Stomach (tissue), 9 donors: Measurements from ENCODE around the gene CEP152. TPM values are rescaled to one million over a fixed set of nuclear protein-coding genes. Genes with fewer than 3 reads are reported as not detected.
"Not testable (repeated sequence)": the region's sequence is repeated elsewhere in the genome, so short reads cannot be mapped to it uniquely, and the experiment has no call there.

Source experiments
- DNase-seq, 2 donors: peaks; one replicate each; pipeline versions ENCODE4 v3.0.0 to v3.0.0-alpha.2; 2013 to 2019
- H3K27ac ChIP-seq, 5 donors: fragments of 200-600 bp in 4 of 5; sonication (generic) in 4 of 5; one replicate each; pipeline ENCODE4 v1.5.1; 2013 to 2019; ENCODE audit warnings: mild to moderate bottlenecking in 1 of 5, moderate library complexity in 1 of 5
- H3K27me3 ChIP-seq, 3 donors: fragments of 200-600 bp; sonication (generic); one replicate each; pipeline ENCODE4 v1.5.1; 2017 to 2019; ENCODE audit warnings: mixed run types in 1 of 3
- H3K36me3 ChIP-seq, 4 donors: fragments of 200-600 bp; sonication (generic); 1 replicate in 3 of 4; 2 replicates in 1 of 4; pipeline ENCODE4 v1.5.1; 2016 to 2019
- H3K4me1 ChIP-seq, 4 donors: fragments of 200-600 bp; sonication (generic); one replicate each; pipeline ENCODE4 v1.5.1; 2016 to 2019
- H3K4me3 ChIP-seq, 4 donors: fragments of 200-600 bp; sonication (generic) in 3 of 4; one replicate each; pipeline ENCODE4 v1.5.1; 2016 to 2019; ENCODE audit warnings: mild to moderate bottlenecking in 1 of 4
- H3K9me3 ChIP-seq, 4 donors: fragments of 200-600 bp; sonication (generic); one replicate each; pipeline ENCODE4 v1.5.1; 2016 to 2019
- CTCF ChIP-seq, 7 experiments: fragments of 450-650 bp in 4 of 7; fragments of 200-600 bp in 3 of 7; sonication (generic) in 3 of 7; IDR thresholded peaks; one replicate each; pipeline ENCODE4 v1.5.1; 2016 to 2019; ENCODE audit warnings: antibody characterized with exemption in 7 of 7, control low read depth in 2 of 7, mild to moderate bottlenecking in 1 of 7
- EP300 ChIP-seq: sonication (generic); formaldehyde crosslinking; IDR thresholded peaks from one replicate; pipeline ENCODE4 v1.6.1; 2017; ENCODE audit warnings: antibody characterized with exemption
- POLR2A ChIP-seq, 4 donors: fragments of 450-650 bp; IDR thresholded peaks; one replicate each; pipeline ENCODE4 v1.6.1; 2016; ENCODE audit warnings: antibody characterized with exemption in 4 of 4, control low read depth in 2 of 4, mild to moderate bottlenecking in 1 of 4, moderate library complexity in 1 of 4
- POLR2AphosphoS5 ChIP-seq, 3 donors: sonication (generic); formaldehyde crosslinking; IDR thresholded peaks; one replicate each; pipeline ENCODE4 v1.6.1; 2016; ENCODE audit warnings: antibody characterized with exemption in 3 of 3
- WGBS, 5 donors: extraction: QIAGEN DNeasy Blood & Tissue Kit in 3 of 5; methylation state at CpG; one replicate each; pipeline versions ENCODE4 v1.1.5 to v1.1.7; 2013 to 2018; 5-methylcytosine and 5-hydroxymethylcytosine counted together
- intact Hi-C: fragments of 100-400 bp; cut with DNase I; formaldehyde crosslinking; loops from one replicate; pipeline ENCODE4 v1.15.1; 2023; ENCODE audit warnings: low total_unique reads
- polyA plus RNA-seq, 3 donors: library from polyadenylated mRNA; stranded (reverse); fragments of 200-250 nt; gene quantifications; one replicate each; pipeline ENCODE4 v1.2.3, GENCODE V29; 2013
- total RNA-seq, 5 donors: library from RNA; depleted of rRNA; stranded (reverse); fragments of >200 nt; gene quantifications; one replicate each; pipeline versions ENCODE4 v1.1.0 to v1.2.3, GENCODE V29; 2014 to 2016
- donor health status: healthy with polysubstance abuse.
- donor health status: Bipolar disorder and iron deficiency.
- donor health status: healthy.

The CEP152 gene
- total and polyA plus RNA-seq, 8 donors = 0.61 to 36.2 (median 10.0) TPM

GRCh38 chr15:48796521-48796920 lies 14.3 kb downstream of the CEP152 start:
- Histone ChIP-seq H3K4me1 (peaks cover 0 to 19% (median 4%) of the 10 kb centered on the region in 4 donors), H3K9me3 (no peaks in the 10 kb centered on the region), H3K4me3 (no peak overlapping the region), H3K27me3 (no peaks in the 10 kb centered on the region), H3K36me3 (peaks cover 0 to 16% (median 12%) of the 10 kb centered on the region in 4 donors), H3K27ac (peak overlapping the region in 2 of 5 donors; percentile 8 to 15)
- intact Hi-C loops = loop anchor here (10.0 kb wide), 1 partner anchor 432 kb away; no protein-coding TSS in a partner anchor
- TF ChIP-seq POLR2A (IDR thresholded peaks at IDR 0.05) (no peak), EP300 (no peak), POLR2AphosphoS5 (IDR thresholded peaks at IDR 0.05) (no peak), CTCF (IDR thresholded peaks at IDR 0.05) (no peak)
- 88 to 95% (median 93%) methylated on average over 3 of the region's 3 CpGs for WGBS, 5 donors
- DNase-seq = no peak

- no peak overlapping the region for H3K4me3 ChIP-seq
- no peaks in the 10 kb centered on the region for H3K27me3 ChIP-seq
- no peaks in the 10 kb centered on the region for H3K9me3 ChIP-seq
- 82 to 93% (median 88%) methylated on average over 3 of the region's 3 CpGs for WGBS, 5 donors
- intact Hi-C loops = loop anchor here (10.0 kb wide), 1 partner anchor 431 kb away; no protein-coding TSS in a partner anchor
- peaks cover 0 to 14% (median 4%) of the 10 kb centered on the region in 4 donors for H3K4me1 ChIP-seq
- H3K27ac ChIP-seq = no peak overlapping the region
- H3K36me3 ChIP-seq = peaks cover 0 to 18% (median 12%) of the 10 kb centered on the region in 4 donors
- TF ChIP-seq EP300 = no peak
- TF ChIP-seq POLR2AphosphoS5 (IDR thresholded peaks at IDR 0.05) = no peak
- no peak for DNase-seq
Observed at GRCh38 chr15:48795901-48796300, 15.0 kb downstream of the CEP152 start.

GRCh38 chr15:48794697-48795134 lies 16.2 kb downstream of the CEP152 start:
- Histone ChIP-seq H3K27ac (peak overlapping the region in 3 of 5 donors; percentile 43 to 55 (median 46)), H3K9me3 (no peaks in the 10 kb centered on the region), H3K4me1 (peaks cover 0 to 12% (median 4%) of the 10 kb centered on the region in 4 donors), H3K36me3 (peaks cover 0 to 28% (median 15%) of the 10 kb centered on the region in 4 donors), H3K27me3 (no peaks in the 10 kb centered on the region), H3K4me3 (no peak overlapping the region)
- intact Hi-C loops = loop anchor here (10.0 kb wide), 1 partner anchor 430 kb away; no protein-coding TSS in a partner anchor
- TF ChIP-seq CTCF (IDR thresholded peaks at IDR 0.05) (no peak), POLR2A (IDR thresholded peaks at IDR 0.05) (no peak), EP300 (no peak), POLR2AphosphoS5 (IDR thresholded peaks at IDR 0.05) (no peak)
- peak in 1 of 2 donors; percentile 18 for DNase-seq
- 79 to 94% (median 90%) methylated on average over 2 of the region's 2 CpGs for WGBS, 5 donors

GRCh38 chr15:48792408-48792807 lies 18.5 kb downstream of the CEP152 start:
- Histone ChIP-seq H3K27me3 (no peaks in the 10 kb centered on the region), H3K27ac (no peak overlapping the region), H3K36me3 (peaks cover 0 to 49% (median 27%) of the 10 kb centered on the region in 4 donors), H3K9me3 (no peaks in the 10 kb centered on the region), H3K4me1 (peaks cover 0 to 12% (median 4%) of the 10 kb centered on the region in 4 donors), H3K4me3 (no peak overlapping the region)
- TF ChIP-seq POLR2AphosphoS5 (IDR thresholded peaks at IDR 0.05) (no peak), EP300 (no peak), CTCF (IDR thresholded peaks at IDR 0.05) (no peak), POLR2A (IDR thresholded peaks at IDR 0.05) (no peak)
- intact Hi-C loops = loop anchor here (10.0 kb wide), 1 partner anchor 428 kb away; no protein-coding TSS in a partner anchor
- DNase-seq = no peak
- 42 to 76% (median 47%) methylated on average over 3 of the region's 3 CpGs for WGBS, 5 donors

GRCh38 chr15:48790466-48791115 lies 20.3 kb downstream of the CEP152 start:
- not testable (repeated sequence) for H3K27ac ChIP-seq, H3K4me3 ChIP-seq, H3K9me3 ChIP-seq, H3K27me3 ChIP-seq, DNase-seq
- intact Hi-C loops = loop anchor here (10.0 kb wide), 1 partner anchor 426 kb away; no protein-coding TSS in a partner anchor
- peaks cover 0 to 12% (median 4%) of the 10 kb centered on the region in 4 donors for H3K4me1 ChIP-seq
- WGBS, 5 donors = 88 to 98% (median 94%) methylated on average over 12 of the region's 12 CpGs
- peaks cover 0 to 44% (median 27%) of the 10 kb centered on the region in 4 donors for H3K36me3 ChIP-seq
